Thymus (tissue), 11 donors: ENCODE results near the gene TRIP4. TPM values are rescaled to one million over a fixed set of nuclear protein-coding genes. Genes with fewer than 3 reads are reported as not detected.

Source experiments
- DNase-seq, 9 donors: peaks; one replicate each; pipeline ENCODE4 v3.0.0-alpha.2; 2013; ENCODE audit warnings: low spot score in 9 of 9, low read depth in 6 of 9, missing footprints in 1 of 9
- H3K27ac ChIP-seq, 2 donors: one replicate each; pipeline ENCODE4 v1.5.1; 2013; ENCODE audit warnings: control low read depth in 1 of 2, low read depth in 1 of 2, low read length in 1 of 2, mild to moderate bottlenecking in 1 of 2, moderate library complexity in 1 of 2
- H3K27me3 ChIP-seq, 2 donors: one replicate each; pipeline ENCODE4 v1.5.1; 2013; ENCODE audit warnings: low read length in 1 of 2; ENCODE audit not compliant: control insufficient read depth in 2 of 2, insufficient read depth in 1 of 2
- H3K36me3 ChIP-seq, 2 donors: one replicate each; pipeline ENCODE4 v1.5.1; 2013; ENCODE audit warnings: low read length in 1 of 2, mild to moderate bottlenecking in 1 of 2, moderate library complexity in 1 of 2; ENCODE audit not compliant: control insufficient read depth in 2 of 2, insufficient read depth in 2 of 2
- H3K4me1 ChIP-seq, 2 donors: one replicate each; pipeline ENCODE4 v1.5.1; 2013; ENCODE audit warnings: low read length in 2 of 2; ENCODE audit not compliant: control insufficient read depth in 2 of 2, insufficient read depth in 2 of 2
- H3K4me3 ChIP-seq, 2 donors: one replicate each; pipeline ENCODE4 v1.5.1; 2013; ENCODE audit warnings: low read length in 2 of 2, control low read depth in 1 of 2, mild to moderate bottlenecking in 1 of 2
- H3K9me3 ChIP-seq, 2 donors: one replicate each; pipeline ENCODE4 v1.5.1; 2013; ENCODE audit warnings: low read length in 1 of 2, mild to moderate bottlenecking in 1 of 2; ENCODE audit not compliant: control insufficient read depth in 2 of 2, insufficient read depth in 1 of 2
- WGBS: extraction: QIAGEN DNeasy Blood & Tissue Kit; methylation state at CpG from one replicate; pipeline ENCODE4 v1.1.7; 2013; 5-methylcytosine and 5-hydroxymethylcytosine counted together
- polyA plus RNA-seq: library from polyadenylated mRNA; stranded (reverse); fragments of 200-250 nt; gene quantifications from one replicate; pipeline ENCODE4 v1.2.3, GENCODE V29; 2013
- total RNA-seq: library from RNA; stranded (reverse); fragments of 120-200 nt; gene quantifications from one replicate; pipeline ENCODE4 v1.2.4, GENCODE V29; 2013
- donor health status: healthy.

TRIP4 gene
- total and polyA plus RNA-seq, 2 donors: 14.5 to 50.6 TPM

GRCh38 chr15:64396789-64397188 lies 9.2 kb downstream of the TRIP4 start:
- Histone ChIP-seq H3K36me3 (peaks cover 30 to 57% of the 10 kb centered on the region in 2 donors), H3K4me1 (no peaks in the 10 kb centered on the region), H3K9me3 (no peaks in the 10 kb centered on the region), H3K27me3 (no peaks in the 10 kb centered on the region), H3K27ac (no peak overlapping the region), H3K4me3 (no peak overlapping the region)
- DNase-seq: no peak
- 98% methylated on average over 5 of the region's 5 CpGs for WGBS

- H3K27me3 ChIP-seq: no peaks in the 10 kb centered on the region
- no peak overlapping the region for H3K4me3 ChIP-seq
- H3K27ac ChIP-seq: no peak overlapping the region
- no peaks in the 10 kb centered on the region for H3K4me1 ChIP-seq
- no peak for DNase-seq
- no peaks in the 10 kb centered on the region for H3K9me3 ChIP-seq
- H3K36me3 ChIP-seq: peaks cover 35 to 60% of the 10 kb centered on the region in 2 donors
- WGBS: 86% methylated on average over 2 of the region's 2 CpGs
These were observed 10.9 kb downstream of the TRIP4 start for GRCh38 chr15:64398575-64398974.

- Histone ChIP-seq H3K9me3 (no peaks in the 10 kb centered on the region), H3K27me3 (no peaks in the 10 kb centered on the region), H3K4me3 (no peak overlapping the region), H3K27ac (no peak overlapping the region), H3K4me1 (no peaks in the 10 kb centered on the region), H3K36me3 (peaks cover 32 to 51% of the 10 kb centered on the region in 2 donors)
- no peak for DNase-seq
- 99% methylated on average over 2 of the region's 2 CpGs for WGBS
These were observed 12.9 kb downstream of the TRIP4 start for GRCh38 chr15:64400583-64400982.

- peaks cover 26 to 63% of the 10 kb centered on the region in 2 donors for H3K36me3 ChIP-seq
- no peaks in the 10 kb centered on the region for H3K4me1 ChIP-seq
These were observed 24.6 kb downstream of the TRIP4 start for GRCh38 chr15:64412216-64412615.

GRCh38 chr15:64422697-64423096 lies 35.1 kb downstream of the TRIP4 start:
- Histone ChIP-seq H3K4me1 (peaks cover 0 to 5% of the 10 kb centered on the region in 2 donors), H3K27me3 (no peaks in the 10 kb centered on the region)
- WGBS: 96% methylated on average over 2 of the region's 2 CpGs

More at GRCh38 chr15:64412216-64412615, 24.6 kb downstream of the TRIP4 start:
- DNase-seq: no peak
- Histone ChIP-seq H3K9me3 (no peaks in the 10 kb centered on the region), H3K4me3 (no peak overlapping the region), H3K27ac (no peak overlapping the region), H3K27me3 (no peaks in the 10 kb centered on the region)
- WGBS: 96% methylated on average over 2 of the region's 2 CpGs

GRCh38 chr15:64423970-64424369 lies 36.3 kb downstream of the TRIP4 start:
- Histone ChIP-seq H3K9me3 (no peaks in the 10 kb centered on the region), H3K27me3 (no peaks in the 10 kb centered on the region), H3K4me1 (peaks cover 0 to 6% of the 10 kb centered on the region in 2 donors), H3K36me3 (peaks cover 18 to 47% of the 10 kb centered on the region in 2 donors), H3K27ac (no peak overlapping the region), H3K4me3 (no peak overlapping the region)
- no peak for DNase-seq
- 88% methylated on average over 6 of the region's 6 CpGs for WGBS

More at GRCh38 chr15:64422697-64423096, 35.1 kb downstream of the TRIP4 start:
- H3K9me3 ChIP-seq: no peaks in the 10 kb centered on the region
- no peak overlapping the region for H3K4me3 ChIP-seq
- no peak for DNase-seq
- H3K36me3 ChIP-seq: peaks cover 18 to 48% of the 10 kb centered on the region in 2 donors
- no peak overlapping the region for H3K27ac ChIP-seq

- no peak overlapping the region for H3K4me3 ChIP-seq
- no peak for DNase-seq
- H3K4me1 ChIP-seq: peaks cover 5 to 9% of the 10 kb centered on the region in 2 donors
- no peak overlapping the region for H3K27ac ChIP-seq
- H3K36me3 ChIP-seq: peaks cover 18 to 47% of the 10 kb centered on the region in 2 donors
- no peaks in the 10 kb centered on the region for H3K27me3 ChIP-seq
- 96% methylated on average over 3 of the region's 3 CpGs for WGBS
- H3K9me3 ChIP-seq: no peaks in the 10 kb centered on the region
These were observed 37.6 kb downstream of the TRIP4 start for GRCh38 chr15:64425221-64425620.

- no peak overlapping the region for H3K27ac ChIP-seq
- no peaks in the 10 kb centered on the region for H3K9me3 ChIP-seq
- H3K4me3 ChIP-seq: no peak overlapping the region
- H3K4me1 ChIP-seq: peaks cover 7 to 12% of the 10 kb centered on the region in 2 donors
- WGBS: 85% methylated on average over 7 of the region's 7 CpGs
- peak in 2 of 9 donors; percentile 10 to 51 for DNase-seq
- H3K36me3 ChIP-seq: peaks cover 8 to 37% of the 10 kb centered on the region in 2 donors
- H3K27me3 ChIP-seq: no peaks in the 10 kb centered on the region
These were observed 39.3 kb downstream of the TRIP4 start for GRCh38 chr15:64426845-64427465.

GRCh38 chr15:64429448-64429847 lies 41.8 kb downstream of the TRIP4 start:
- peaks cover 8 to 29% of the 10 kb centered on the region in 2 donors for H3K36me3 ChIP-seq
- no peaks in the 10 kb centered on the region for H3K27me3 ChIP-seq
- DNase-seq: no peak
- H3K27ac ChIP-seq: peak overlapping the region; percentile 18 to 59
- H3K9me3 ChIP-seq: no peaks in the 10 kb centered on the region
- peaks cover 7 to 12% of the 10 kb centered on the region in 2 donors for H3K4me1 ChIP-seq
- no peak overlapping the region for H3K4me3 ChIP-seq
